Measurements from ENCODE around the gene TIMM23.
A peak's percentile ranks its signal among the peaks of the same experiment; 100 is the strongest.
"Not testable (repeated sequence)": the region's sequence is repeated elsewhere in the genome, so short reads cannot be mapped to it uniquely, and the experiment has no call there.

The TIMM23 gene

DNA sequence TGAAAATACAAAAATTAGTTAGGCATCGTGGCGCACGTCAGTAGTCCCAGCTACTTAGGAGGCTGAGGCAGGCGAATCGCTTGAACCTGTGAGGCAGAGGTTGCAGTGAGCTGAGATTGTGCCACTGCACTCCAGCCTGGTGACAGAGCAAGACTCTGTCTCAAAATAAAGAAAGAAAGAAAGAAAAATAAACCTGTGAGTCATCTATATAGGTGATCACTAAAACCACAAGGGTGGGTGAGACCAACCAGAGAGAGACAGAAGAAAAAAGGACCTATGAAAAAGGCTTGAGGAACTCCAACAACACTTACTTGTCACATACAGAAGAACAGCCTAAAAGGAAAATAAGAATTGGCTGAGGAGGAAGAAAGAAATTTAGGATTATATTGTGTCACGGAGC lies 14.4 kb upstream of the TIMM23 start:
- peaks cover 0 to 11% of the 10 kb centered on the region in 2 experiments; a peak in 2 of 3 replicates for H3K36me3 ChIP-seq (ENCODE audit: control insufficient read depth in 2 of 2, insufficient read depth in 1 of 2, low read length in 2 of 2)
- H3K27ac ChIP-seq (ENCODE audit: extremely low read depth, low read depth, low read length); H3K9me3 ChIP-seq (ENCODE audit: control insufficient read depth, insufficient read depth, low read depth, low read length); H3K4me1 ChIP-seq (ENCODE audit: control insufficient read depth, insufficient read depth, low read length); POLR2A ChIA-PET; H3K4me3 ChIP-seq (ENCODE audit: low read depth, low read length): not testable (repeated sequence)
- CTCF ChIA-PET, result interaction anchor here (0.6 kb wide), 1 partner anchor 150 kb away, joined by 3 read pairs; no protein-coding TSS in a partner anchor

DNA sequence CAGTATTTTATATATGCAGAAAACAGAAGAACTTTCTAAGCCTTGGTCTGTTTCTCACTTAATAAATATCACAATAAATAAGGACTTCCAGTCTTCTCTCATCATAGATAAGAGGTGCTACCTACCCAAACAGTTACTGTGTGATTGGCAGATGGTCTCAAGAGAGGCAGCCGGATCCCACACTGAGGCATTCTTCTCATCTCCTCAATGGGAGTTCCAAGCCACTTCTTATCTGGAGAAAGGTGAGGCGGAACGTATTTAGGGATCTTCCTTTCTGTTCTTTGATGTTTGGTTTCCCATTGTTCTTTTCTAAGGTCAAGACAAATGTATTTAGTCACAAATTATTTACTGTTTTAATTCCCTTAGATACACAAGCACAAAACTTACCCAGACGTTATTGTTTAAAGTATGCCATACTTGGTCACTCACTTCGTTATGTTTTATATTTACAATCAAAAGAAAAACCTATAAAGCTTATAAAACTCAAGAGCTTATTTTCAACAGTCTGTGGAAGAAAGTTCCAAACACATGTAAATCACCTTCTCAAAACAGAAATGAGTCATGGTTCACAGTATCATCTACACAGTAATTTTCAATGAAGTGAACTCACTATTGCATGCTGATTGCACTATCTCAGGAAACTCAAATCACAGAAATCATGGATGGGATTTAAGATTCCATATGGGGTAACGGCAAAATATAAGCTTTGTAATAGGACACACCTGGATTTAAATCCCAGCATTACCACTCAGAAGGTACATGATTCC lies 9.4 kb upstream of the TIMM23 start:
- H3K9me3 ChIP-seq (ENCODE audit: control insufficient read depth, insufficient read depth, low read depth, low read length); CTCF ChIA-PET; H3K27ac ChIP-seq (ENCODE audit: extremely low read depth, low read depth, low read length); H3K4me1 ChIP-seq (ENCODE audit: control insufficient read depth, insufficient read depth, low read length); H3K4me3 ChIP-seq (ENCODE audit: low read depth, low read length); H3K36me3 ChIP-seq (ENCODE audit: control insufficient read depth in 2 of 2, insufficient read depth in 1 of 2, low read length in 2 of 2); POLR2A ChIA-PET: not testable (repeated sequence)

DNA sequence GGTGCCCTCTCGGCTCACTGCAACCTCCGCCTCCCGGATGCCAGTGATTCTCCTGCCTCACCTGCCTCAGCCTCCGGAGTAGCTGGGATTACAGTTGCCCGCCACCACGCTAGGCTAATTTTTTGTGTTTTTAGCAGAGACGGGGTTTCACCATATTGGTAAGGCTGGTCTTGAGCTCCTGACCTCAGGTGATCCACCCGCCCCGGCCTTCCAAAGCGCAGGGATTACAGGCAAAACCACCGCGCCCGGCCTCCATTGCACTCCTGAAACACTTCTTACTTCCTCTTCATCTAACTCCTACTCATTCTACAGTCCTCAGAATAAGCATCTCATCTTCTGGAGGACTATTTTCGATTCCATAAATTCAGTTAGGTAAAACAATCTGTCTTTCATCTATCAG lies 1.3 kb upstream of the TIMM23 start:
- H3K4me1 ChIP-seq (ENCODE audit: control insufficient read depth, insufficient read depth, low read length); H3K9me3 ChIP-seq (ENCODE audit: control insufficient read depth, insufficient read depth, low read depth, low read length); POLR2A ChIA-PET; H3K27ac ChIP-seq (ENCODE audit: extremely low read depth, low read depth, low read length); H3K36me3 ChIP-seq (ENCODE audit: control insufficient read depth in 2 of 2, insufficient read depth in 1 of 2, low read length in 2 of 2): not testable (repeated sequence)
- CTCF ChIA-PET, result interaction anchor here (0.7 kb wide), 1 partner anchor 749 kb away, joined by 3 read pairs; no protein-coding TSS in a partner anchor
- peak overlapping the region; percentile 64 for H3K4me3 ChIP-seq (ENCODE audit: low read depth, low read length)
- peak; percentile 45; the same call in 1 of the 2 replicates for TF ChIP-seq ZNF394 (tag by site-specific recombination; IDR thresholded peaks at IDR 0.05; ENCODE audit: borderline replicate concordance)

DNA sequence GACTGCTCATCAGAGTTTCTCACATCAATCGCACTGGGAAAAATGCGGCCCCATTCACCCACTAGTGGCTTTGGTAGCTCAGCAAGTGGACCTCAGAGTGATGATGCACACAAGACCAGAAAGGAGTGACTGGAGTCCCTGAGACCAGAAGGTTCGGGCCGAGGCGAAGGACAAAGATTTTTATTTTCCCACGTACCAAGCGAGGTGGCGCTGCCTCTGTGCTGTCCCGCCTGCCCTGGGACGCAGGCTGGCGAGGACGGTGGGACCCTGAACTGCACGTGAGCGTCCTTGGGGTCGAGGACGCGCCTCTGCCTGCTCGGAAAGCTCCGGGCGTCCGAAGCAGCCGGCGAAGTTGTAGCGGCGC lies 565 bp upstream of the TIMM23 start:
- Histone ChIP-seq H3K27ac (ENCODE audit: extremely low read depth, low read depth, low read length) (peak overlapping the region; percentile 81), H3K4me3 (ENCODE audit: low read depth, low read length) (peak overlapping the region; percentile 64)
- TF ChIP-seq SCRT2 (tag by site-specific recombination; IDR thresholded peaks at IDR 0.05), result peak; percentile 86
- TF ChIP-seq, protein P1, sequence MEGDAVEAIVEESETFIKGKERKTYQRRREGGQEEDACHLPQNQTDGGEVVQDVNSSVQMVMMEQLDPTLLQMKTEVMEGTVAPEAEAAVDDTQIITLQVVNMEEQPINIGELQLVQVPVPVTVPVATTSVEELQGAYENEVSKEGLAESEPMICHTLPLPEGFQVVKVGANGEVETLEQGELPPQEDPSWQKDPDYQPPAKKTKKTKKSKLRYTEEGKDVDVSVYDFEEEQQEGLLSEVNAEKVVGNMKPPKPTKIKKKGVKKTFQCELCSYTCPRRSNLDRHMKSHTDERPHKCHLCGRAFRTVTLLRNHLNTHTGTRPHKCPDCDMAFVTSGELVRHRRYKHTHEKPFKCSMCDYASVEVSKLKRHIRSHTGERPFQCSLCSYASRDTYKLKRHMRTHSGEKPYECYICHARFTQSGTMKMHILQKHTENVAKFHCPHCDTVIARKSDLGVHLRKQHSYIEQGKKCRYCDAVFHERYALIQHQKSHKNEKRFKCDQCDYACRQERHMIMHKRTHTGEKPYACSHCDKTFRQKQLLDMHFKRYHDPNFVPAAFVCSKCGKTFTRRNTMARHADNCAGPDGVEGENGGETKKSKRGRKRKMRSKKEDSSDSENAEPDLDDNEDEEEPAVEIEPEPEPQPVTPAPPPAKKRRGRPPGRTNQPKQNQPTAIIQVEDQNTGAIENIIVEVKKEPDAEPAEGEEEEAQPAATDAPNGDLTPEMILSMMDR (tag by site-specific recombination; IDR thresholded peaks at IDR 0.05), result peak; percentile 56
- TF ChIP-seq, protein P2, sequence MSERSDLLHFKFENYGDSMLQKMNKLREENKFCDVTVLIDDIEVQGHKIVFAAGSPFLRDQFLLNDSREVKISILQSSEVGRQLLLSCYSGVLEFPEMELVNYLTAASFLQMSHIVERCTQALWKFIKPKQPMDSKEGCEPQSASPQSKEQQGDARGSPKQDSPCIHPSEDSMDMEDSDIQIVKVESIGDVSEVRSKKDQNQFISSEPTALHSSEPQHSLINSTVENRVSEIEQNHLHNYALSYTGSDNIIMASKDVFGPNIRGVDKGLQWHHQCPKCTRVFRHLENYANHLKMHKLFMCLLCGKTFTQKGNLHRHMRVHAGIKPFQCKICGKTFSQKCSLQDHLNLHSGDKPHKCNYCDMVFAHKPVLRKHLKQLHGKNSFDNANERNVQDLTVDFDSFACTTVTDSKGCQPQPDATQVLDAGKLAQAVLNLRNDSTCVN (tag by site-specific recombination; optimal IDR thresholded peaks at IDR 0.05), result peak; percentile 62
- ChIA-PET CTCF (interaction anchor here (0.7 kb wide), 1 partner anchor 750 kb away, joined by 3 read pairs; no protein-coding TSS in a partner anchor), POLR2A (interaction anchor here (1.4 kb wide), 1 partner anchor 52 kb away, joined by 6 read pairs; no protein-coding TSS in a partner anchor)
- not testable (repeated sequence) for H3K4me1 ChIP-seq (ENCODE audit: control insufficient read depth, insufficient read depth, low read length); H3K9me3 ChIP-seq (ENCODE audit: control insufficient read depth, insufficient read depth, low read depth, low read length); H3K36me3 ChIP-seq (ENCODE audit: control insufficient read depth in 2 of 2, insufficient read depth in 1 of 2, low read length in 2 of 2)

DNA sequence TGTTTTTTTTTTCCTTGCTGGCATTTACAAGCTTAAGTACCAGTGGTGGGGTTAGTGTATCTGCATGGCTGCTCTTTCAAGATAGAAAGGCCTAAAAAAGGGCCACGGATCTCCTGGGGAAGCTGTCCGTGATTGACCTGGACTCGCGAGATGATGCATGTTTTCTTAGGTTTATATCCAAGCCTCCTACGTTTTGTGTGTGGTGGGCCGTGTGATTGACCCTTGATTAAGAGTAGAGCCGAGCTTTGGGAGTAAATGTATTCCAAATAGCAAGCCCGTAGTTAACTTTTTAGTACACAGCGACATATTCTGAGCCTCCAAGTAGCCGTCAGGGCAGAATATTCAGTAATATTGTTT lies 502 bp downstream of the TIMM23 start:
- Histone ChIP-seq H3K36me3 (ENCODE audit: control insufficient read depth in 2 of 2, insufficient read depth in 1 of 2, low read length in 2 of 2) (peaks cover 2 to 10% of the 10 kb centered on the region in 2 experiments; a peak in 2 of 3 replicates), H3K4me3 (ENCODE audit: low read depth, low read length) (peak overlapping the region; percentile 64), H3K27ac (ENCODE audit: extremely low read depth, low read depth, low read length) (peak overlapping the region; percentile 81)
- TF ChIP-seq SP7 (tag by site-specific recombination; IDR thresholded peaks at IDR 0.05) (0 out of 2 replicates have a peak, but pooled peaks have one; percentile 9), ZBTB8A (tag by site-specific recombination; IDR thresholded peaks at IDR 0.05) (0 out of 2 replicates have a peak, but pooled peaks have one; percentile 8)
- POLR2A ChIA-PET, result interaction anchor here (0.6 to 1.4 kb wide), 2 partner anchors 50 to 85 kb away, joined by 4 to 6 read pairs; no protein-coding TSS in a partner anchor
- CTCF ChIA-PET, result interaction anchor here (0.7 kb wide), 1 partner anchor 252 kb away, joined by 3 read pairs; no protein-coding TSS in a partner anchor
- H3K4me1 ChIP-seq (ENCODE audit: control insufficient read depth, insufficient read depth, low read length); H3K9me3 ChIP-seq (ENCODE audit: control insufficient read depth, insufficient read depth, low read depth, low read length): not testable (repeated sequence)

DNA sequence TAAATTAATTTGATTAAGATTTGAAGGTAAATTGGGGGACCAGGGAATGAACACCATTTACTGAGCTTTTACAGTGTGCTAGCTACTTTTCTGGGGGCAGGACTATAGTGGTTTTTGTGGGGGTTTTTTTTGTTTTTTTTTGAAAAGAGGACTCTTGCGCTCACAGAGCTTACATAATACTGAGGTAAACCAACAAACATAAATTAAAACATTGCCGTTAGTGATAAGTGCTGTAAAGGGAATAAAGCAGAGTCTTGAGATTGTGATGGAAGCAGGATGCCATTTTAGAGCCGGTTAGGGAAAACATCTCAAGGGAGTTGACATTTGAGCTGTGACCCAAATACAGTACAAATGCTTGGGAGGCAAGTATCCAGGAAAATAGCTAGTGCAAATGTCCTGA lies 1.8 kb downstream of the TIMM23 start:
- peaks cover 5 to 12% of the 10 kb centered on the region in 2 experiments; a peak in 2 of 3 replicates for H3K36me3 ChIP-seq (ENCODE audit: control insufficient read depth in 2 of 2, insufficient read depth in 1 of 2, low read length in 2 of 2)
- H3K4me3 ChIP-seq (ENCODE audit: low read depth, low read length); H3K4me1 ChIP-seq (ENCODE audit: control insufficient read depth, insufficient read depth, low read length); POLR2A ChIA-PET; H3K9me3 ChIP-seq (ENCODE audit: control insufficient read depth, insufficient read depth, low read depth, low read length); H3K27ac ChIP-seq (ENCODE audit: extremely low read depth, low read depth, low read length); CTCF ChIA-PET: not testable (repeated sequence)

DNA sequence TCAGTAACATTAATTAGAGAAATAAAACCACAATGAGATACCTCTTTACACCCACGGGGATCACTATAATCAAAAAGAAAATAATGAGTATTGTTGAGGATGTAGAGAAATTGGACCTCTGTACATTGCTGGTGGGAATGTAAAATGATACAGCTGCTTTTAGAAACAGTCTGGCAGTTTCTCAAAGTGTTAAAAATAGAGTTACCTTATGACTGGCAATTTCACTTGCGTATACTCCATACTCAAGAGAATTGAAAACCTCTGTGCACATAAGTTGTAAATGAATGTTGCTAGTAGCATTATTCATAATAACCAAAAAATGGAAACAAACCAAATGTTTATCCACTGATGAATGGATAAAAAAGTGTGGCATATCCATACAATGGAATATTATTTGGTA lies 6.3 kb downstream of the TIMM23 start:
- H3K4me1 ChIP-seq (ENCODE audit: control insufficient read depth, insufficient read depth, low read length); H3K9me3 ChIP-seq (ENCODE audit: control insufficient read depth, insufficient read depth, low read depth, low read length); H3K4me3 ChIP-seq (ENCODE audit: low read depth, low read length); POLR2A ChIA-PET; CTCF ChIA-PET; H3K27ac ChIP-seq (ENCODE audit: extremely low read depth, low read depth, low read length): not testable (repeated sequence)
- H3K36me3 ChIP-seq (ENCODE audit: control insufficient read depth in 2 of 2, insufficient read depth in 1 of 2, low read length in 2 of 2), result peaks cover 5 to 16% of the 10 kb centered on the region in 2 experiments; a peak in 2 of 3 replicates

DNA sequence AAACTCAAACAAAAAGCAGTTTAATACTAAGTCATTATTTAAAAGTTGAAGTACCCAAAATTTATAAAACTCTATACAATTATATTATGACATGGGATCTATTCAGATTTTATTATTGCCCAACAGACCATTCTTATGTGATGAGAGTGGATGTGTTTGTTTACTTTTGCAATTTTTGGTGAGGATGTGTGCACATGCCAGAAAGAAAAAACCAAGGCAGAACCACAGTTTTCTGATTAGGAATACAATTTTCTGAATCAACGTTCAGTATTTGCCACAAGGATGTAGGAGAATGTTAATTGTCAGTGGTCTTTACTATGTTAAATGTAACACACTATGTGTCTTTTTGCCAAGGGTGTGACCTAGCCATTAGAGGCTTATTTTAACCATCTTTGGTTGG lies 9.1 kb downstream of the TIMM23 start:
- H3K4me3 ChIP-seq (ENCODE audit: low read depth, low read length); H3K4me1 ChIP-seq (ENCODE audit: control insufficient read depth, insufficient read depth, low read length); H3K9me3 ChIP-seq (ENCODE audit: control insufficient read depth, insufficient read depth, low read depth, low read length); H3K27ac ChIP-seq (ENCODE audit: extremely low read depth, low read depth, low read length); POLR2A ChIA-PET: not testable (repeated sequence)
- H3K36me3 ChIP-seq (ENCODE audit: control insufficient read depth in 2 of 2, insufficient read depth in 1 of 2, low read length in 2 of 2), result peaks cover 5 to 25% of the 10 kb centered on the region in 2 experiments; a peak in 2 of 3 replicates
- CTCF ChIA-PET, result interaction anchor here (0.6 kb wide), 1 partner anchor 42 kb away, joined by 4 read pairs; no protein-coding TSS in a partner anchor
